NCI-H146 treated with DMSO at 0.1 percent for 48 hours (cell line): ENCODE data around the gene KDM2A.

Source experiments
- DNase-seq: peaks from one replicate; lab custom pipeline; 2025; ENCODE audit not compliant: unreplicated experiment; lab: John Stamatoyannopoulos, UW

KDM2A gene

DNA sequence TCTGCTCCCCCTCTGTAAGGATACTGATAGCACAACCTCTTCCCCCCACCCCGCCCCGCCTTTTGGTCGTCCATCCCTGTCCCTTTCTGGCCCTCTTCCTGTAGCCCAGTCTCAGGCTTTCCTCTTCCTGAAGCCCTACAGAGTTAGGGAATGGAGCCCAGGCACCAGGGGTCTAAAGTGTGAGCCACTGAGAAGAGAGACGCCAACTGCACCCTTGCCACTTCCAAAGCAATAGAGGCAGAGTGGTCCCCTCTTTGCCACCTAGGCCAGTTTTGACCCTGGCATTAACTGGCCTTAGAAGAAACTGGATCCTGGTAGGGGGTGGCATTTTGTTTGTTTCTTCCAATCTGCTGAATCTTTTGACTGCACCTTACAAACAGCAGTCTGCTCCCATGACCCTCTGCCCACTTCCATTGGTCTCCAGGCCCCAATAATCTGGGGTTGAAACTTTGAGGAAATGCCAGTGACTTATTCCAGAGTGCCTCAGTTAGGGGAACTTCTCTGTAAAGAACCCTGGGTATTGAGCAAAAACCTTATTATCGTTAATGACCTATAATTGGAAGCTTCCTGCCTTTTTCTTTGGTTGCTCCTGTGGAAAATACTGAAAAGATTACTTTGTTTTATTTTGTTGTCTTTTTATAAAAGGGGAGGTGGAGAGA, 137.5 kb downstream of the KDM2A start:
- DNase-seq = no peak

GRCh38 chr11:67260406-67260805, 141.3 kb downstream of the KDM2A start:
- DNase-seq = no peak

DNA sequence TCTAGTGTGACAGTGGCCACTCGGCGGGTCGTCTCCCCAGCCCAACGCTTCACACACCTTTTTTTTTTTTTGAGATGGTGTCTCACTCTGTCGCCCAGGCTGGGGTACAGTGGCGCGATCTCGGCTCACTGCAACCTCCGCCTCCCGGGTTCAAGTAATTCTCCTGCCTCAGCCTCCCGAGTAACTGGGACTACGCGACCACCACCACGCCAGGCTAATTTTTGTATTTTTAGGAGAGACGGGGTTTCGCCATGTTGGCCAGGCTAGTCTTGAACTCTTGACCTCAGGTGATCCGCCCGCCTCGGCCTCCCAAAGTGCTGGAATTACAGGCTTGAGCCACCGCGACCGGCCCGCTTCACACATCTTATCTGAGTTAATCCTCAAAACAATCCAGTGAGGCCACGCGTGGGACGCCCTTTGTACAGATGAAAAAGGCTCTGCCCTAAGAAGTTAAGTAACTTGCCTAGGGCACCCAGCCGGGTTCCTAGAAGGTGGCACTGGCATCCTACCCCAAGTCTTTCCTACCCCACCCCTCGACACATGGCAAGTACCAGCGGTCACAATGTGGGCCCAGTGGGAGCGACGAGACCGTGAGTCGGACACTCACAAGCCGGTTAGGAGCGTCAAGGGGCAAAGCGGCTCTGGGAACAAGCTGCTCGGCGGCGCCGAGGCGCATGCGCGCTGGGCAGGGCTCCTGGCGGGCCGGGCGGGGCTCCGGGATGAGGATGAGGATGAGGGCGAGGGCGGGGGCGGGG, 142.0 kb downstream of the KDM2A start:
- DNase-seq = peak; percentile 15

DNA sequence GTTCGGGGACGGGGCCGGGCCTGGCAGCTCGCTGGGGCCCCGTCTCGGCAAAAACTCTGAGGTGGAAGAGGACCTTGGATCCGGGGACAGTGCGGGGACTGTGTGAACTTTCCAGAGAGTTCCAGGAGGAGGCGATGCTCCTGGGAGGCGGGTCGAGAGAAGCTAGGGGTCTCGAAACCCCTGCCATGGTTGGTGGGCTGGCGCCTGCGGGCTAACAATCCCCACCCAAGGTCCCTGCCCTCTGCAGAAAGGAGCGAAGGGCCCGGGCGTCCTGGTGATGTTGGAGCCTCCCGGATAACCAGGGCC, 142.5 kb downstream of the KDM2A start:
- no peak for DNase-seq

DNA sequence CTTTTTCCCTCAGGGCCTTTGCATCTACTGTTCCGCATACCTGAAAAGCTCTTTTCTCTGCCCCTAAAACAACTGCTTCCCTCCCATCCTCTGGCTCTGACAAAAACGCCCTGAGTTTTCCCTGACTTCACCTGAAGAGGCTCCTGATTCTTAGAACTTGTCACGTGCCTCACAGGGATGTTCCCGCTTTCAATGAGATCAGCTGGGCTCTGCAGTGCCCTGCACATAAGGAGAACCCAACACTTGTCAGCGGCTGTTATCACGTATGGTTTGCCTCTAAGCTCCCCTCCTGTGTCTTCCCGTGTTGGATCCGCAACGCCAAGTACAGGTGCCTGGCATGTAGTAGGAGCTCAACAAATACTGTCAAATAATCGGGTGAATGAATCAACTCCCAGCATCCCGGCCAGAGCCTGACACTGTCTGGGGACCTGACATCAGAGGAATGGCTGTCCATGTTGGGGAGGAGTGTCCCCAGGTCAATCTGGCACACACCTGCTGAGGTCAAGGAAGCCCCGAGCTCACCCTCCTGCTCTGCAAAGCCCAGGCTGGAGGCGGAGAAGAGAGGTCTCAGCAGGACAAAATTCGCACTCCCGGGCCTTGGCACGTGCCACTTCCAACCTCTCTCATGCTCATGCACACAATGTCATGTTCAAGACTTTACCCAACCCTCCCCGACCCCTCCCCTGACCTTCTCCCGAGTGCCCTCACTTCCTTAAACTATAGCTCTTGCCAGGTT, 143.1 kb downstream of the KDM2A start:
- DNase-seq = peak; percentile 22

- peak; percentile 82 for DNase-seq
Measured at GRCh38 chr11:67262731-67263675, 143.9 kb downstream of the KDM2A start.

GRCh38 chr11:67264260-67264659, 145.2 kb downstream of the KDM2A start:
- DNase-seq = no peak

DNA sequence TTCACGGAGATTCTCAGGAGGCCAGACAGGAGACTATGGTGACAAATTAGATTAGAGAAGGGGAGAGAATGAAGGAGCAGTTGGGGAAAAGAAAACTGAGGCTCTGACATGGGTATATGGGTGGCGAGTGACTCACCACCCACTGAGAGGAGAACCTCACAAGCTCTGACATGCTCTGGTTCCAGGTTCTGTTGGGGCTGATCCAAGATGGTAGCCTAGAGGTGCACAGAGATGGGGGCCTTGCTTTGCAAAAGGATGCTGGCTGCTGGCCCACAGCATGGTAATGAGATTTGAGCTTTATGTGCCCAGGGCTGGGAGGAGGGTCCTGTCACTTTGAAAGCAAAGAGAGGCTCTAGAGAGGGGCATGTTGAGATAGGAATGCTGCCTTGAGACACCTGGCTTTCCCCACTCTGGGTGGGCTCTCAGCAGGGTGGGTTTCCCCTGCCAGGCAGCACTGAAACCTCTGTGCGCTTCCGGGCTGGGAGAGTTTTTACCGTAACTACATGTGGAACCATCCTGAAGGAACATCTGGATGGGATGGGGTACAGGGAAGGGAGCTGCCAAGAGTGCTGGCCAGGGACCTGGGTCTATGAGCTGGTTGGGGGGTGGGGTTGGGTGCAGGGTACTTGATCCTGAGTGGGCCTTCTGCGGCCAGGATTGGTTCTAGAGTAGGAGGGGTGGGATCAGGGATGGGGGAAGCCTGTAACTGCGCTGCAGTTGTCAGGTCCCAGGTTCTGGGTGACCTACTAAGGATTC, 146.0 kb downstream of the KDM2A start:
- no peak for DNase-seq

- peak; percentile 10 for DNase-seq
Measured at GRCh38 chr11:67265633-67266448, 146.8 kb downstream of the KDM2A start.

DNA sequence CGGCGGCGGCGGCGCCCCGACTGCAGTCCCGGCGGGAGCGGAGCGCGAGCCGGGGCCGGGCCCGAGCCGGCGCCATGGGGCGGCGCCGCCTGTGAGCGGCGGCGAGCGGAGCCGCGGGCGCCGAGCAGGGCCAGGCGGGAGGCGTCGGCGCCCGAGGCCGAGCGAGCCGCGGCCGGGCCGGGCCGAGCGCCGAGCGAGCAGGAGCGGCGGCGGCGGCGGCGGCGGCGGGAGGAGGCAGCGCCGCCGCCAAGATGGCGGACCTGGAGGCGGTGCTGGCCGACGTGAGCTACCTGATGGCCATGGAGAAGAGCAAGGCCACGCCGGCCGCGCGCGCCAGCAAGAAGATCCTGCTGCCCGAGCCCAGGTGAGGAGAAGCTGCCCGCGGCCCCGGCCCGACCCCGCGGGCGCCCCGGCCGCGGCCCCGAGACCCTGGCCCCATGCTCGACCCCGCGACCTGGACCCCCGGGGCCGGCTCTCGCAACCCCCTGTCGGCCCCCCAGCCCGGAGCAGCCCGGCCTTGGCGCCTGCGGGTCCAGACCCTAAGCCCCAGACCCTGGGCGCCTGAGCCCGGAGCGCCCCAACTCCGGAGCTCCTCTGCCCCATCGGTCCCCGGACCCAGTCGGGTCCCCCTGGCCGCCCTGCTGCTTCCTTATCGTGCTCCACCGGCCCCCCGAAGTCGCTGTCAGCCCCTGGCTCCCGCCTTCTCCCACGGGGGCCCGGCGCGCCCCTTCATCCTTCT, 147.6 kb downstream of the KDM2A start, which contains the start of gene GRK2:
Gene GRK2, plus strand, starts transcription at position 25 of the 739 bp plus-strand sequence. Its CDS starts 227 bp downstream, at position 252.
- DNase-seq = peak; percentile 33

- no peak for DNase-seq
Measured at GRCh38 chr11:67267188-67268080, 148.4 kb downstream of the KDM2A start.

- DNase-seq = no peak
Measured at GRCh38 chr11:67268081-67268961, 149.3 kb downstream of the KDM2A start.

DNA sequence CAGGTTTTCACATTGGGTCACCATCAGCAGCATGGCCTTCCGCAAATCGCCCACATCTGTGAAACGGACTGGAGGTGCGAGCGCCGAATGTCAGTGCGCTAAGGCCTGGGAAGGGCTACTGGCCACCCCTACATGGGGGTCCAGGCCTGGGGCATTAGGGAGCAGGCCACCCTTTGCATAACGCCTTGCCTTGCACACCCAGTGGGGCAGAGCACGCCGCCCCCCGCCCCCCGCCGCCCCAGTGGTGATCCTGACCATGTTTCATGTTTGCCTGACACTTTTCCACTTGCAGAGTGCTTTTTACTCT, 149.9 kb downstream of the KDM2A start:
- DNase-seq = no peak

GRCh38 chr11:67269401-67270255, 150.6 kb downstream of the KDM2A start:
- DNase-seq = no peak

DNA sequence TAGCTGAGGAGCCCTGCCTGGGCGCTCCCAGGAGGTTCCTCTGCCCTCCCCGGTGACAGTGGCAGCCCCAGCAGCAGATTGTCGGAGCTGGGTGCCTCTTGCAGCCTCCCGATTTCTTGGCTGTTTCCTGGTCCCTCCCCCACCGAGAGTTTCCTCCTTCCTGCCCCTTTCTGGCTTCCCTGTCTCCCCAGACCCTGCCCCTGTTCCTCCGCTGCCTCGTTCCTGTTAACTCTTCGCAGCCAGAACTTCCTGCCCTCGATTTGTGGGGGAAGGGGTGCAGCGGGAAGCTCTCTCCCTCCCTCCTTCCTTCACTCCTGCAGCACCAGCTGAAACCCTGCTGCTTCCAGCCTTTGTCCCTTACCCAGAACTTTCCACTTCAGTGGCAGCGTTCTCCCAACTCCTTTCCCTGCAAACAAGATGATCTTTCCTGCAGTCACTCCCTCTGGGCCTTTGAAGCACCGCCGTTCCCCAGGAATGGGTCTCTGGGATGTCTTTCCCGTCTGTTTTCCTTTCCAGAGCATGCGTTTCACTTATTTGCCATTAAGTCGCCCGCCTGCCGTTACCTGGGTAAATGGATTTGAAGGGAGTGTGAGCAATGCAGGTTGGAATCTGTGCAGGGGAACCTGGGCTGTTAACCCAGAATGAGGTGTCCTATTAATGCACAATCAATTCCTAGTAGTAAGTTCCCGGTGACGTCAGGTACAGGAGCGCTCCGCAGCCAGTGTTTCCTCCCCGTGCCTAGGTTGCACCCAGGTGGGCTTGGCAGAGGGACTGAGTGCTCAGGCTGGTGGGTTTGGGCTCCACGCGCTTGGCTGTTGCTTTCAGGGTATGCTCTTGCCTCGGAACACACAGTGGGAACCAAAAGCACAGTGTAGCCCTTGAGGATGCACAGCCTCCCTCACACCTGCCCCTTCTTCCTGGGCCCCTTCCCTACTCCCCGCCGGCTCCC, 151.5 kb downstream of the KDM2A start:
- no peak for DNase-seq
